Neural progenitor cell (in vitro differentiated cells): Measurements from ENCODE around the gene COL4A2. TPM values are rescaled to one million over a fixed set of nuclear protein-coding genes. Genes with fewer than 3 reads are reported as not detected.
A peak's percentile ranks its signal among the peaks of the same experiment; 100 is the strongest.

Experiments used
- DNase-seq: peaks from one replicate; pipeline ENCODE4 v3.0.0-alpha.2; 2016; ENCODE audit warnings: low spot score
- H2AFZ ChIP-seq: fragments of 200-600 bp; sonication (generic); replicated peaks from 2 replicates; pipeline ENCODE4 v1.6.1; 2016; ENCODE audit warnings: antibody characterized with exemption
- H3F3A ChIP-seq: fragments of 200-600 bp; sonication (generic); 2 replicates; pipeline ENCODE4 v1.6.1; 2016; ENCODE audit warnings: antibody characterized with exemption, low read depth
- H3K27ac ChIP-seq: fragments of 200-600 bp; sonication (generic); 2 replicates; pipeline ENCODE4 v1.5.1; 2016; ENCODE audit warnings: mild to moderate bottlenecking
- H3K27me3 ChIP-seq: fragments of 200-600 bp; sonication (generic); 2 replicates; pipeline ENCODE4 v1.6.1; 2016; ENCODE audit warnings: mild to moderate bottlenecking, moderate library complexity
- H3K36me3 ChIP-seq: fragments of 200-600 bp; sonication (generic); 2 replicates; pipeline ENCODE4 v1.5.1; 2016
- H3K4me1 ChIP-seq: fragments of 200-600 bp; sonication (generic); 2 replicates; pipeline ENCODE4 v1.6.1; 2016; ENCODE audit warnings: mixed run types
- H3K4me2 ChIP-seq: fragments of 200-600 bp; sonication (generic); 2 replicates; pipeline ENCODE4 v1.6.1; 2016
- H3K4me3 ChIP-seq: fragments of 200-600 bp; sonication (generic); 2 replicates; pipeline ENCODE4 v1.5.1; 2016
- H3K79me2 ChIP-seq: fragments of 200-600 bp; sonication (generic); 2 replicates; pipeline ENCODE4 v1.6.1; 2016; ENCODE audit warnings: low read depth
- H3K9ac ChIP-seq: fragments of 200-600 bp; sonication (generic); 2 replicates; pipeline ENCODE4 v1.6.1; 2016
- H3K9me3 ChIP-seq: fragments of 200-600 bp; sonication (generic); 2 replicates; pipeline ENCODE4 v1.5.1; 2016; ENCODE audit warnings: low read depth
- H4K20me1 ChIP-seq: fragments of 200-600 bp; sonication (generic); 2 replicates; pipeline ENCODE4 v1.6.1; 2016; ENCODE audit warnings: low read depth
- H3K27ac Mint-ChIP-seq: 3 replicates; pipeline ENCODE4 v1.8.0; 2021; ENCODE audit warnings: mixed read lengths
- H3K27me3 Mint-ChIP-seq: 2 replicates; pipeline ENCODE4 v1.8.0; 2022; ENCODE audit warnings: low read depth, mild to moderate bottlenecking, inconsistent platforms, moderate library complexity, mixed read lengths; ENCODE audit not compliant: insufficient read depth
- H3K36me3 Mint-ChIP-seq: 3 replicates; pipeline ENCODE4 v1.8.0; 2021; ENCODE audit warnings: mixed read lengths
- H3K4me1 Mint-ChIP-seq: 3 replicates; pipeline ENCODE4 v1.8.0; 2021; ENCODE audit warnings: mixed read lengths
- H3K4me3 Mint-ChIP-seq: 3 replicates; pipeline ENCODE4 v1.8.0; 2021; ENCODE audit warnings: mild to moderate bottlenecking, moderate library complexity, mixed read lengths
- H3K9me3 Mint-ChIP-seq: 3 replicates; pipeline ENCODE4 v1.8.0; 2020; ENCODE audit warnings: mixed read lengths
- CTCF ChIP-seq: fragments of 200-600 bp; sonication (generic); IDR thresholded peaks from 2 replicates; pipeline ENCODE4 v1.5.1; 2017; ENCODE audit warnings: antibody characterized with exemption, mild to moderate bottlenecking
- EZH2 ChIP-seq: fragments of 200-600 bp; sonication (generic); IDR thresholded peaks from 2 replicates; pipeline ENCODE4 v1.6.1; 2017; ENCODE audit warnings: antibody characterized with exemption, mild to moderate bottlenecking, moderate library complexity
- EZH2phosphoT487 ChIP-seq: fragments of 200-600 bp; sonication (generic); IDR thresholded peaks from 2 replicates; pipeline ENCODE4 v1.6.1; 2017; ENCODE audit warnings: antibody characterized with exemption
- total RNA-seq: library from RNA; depleted of rRNA; stranded (reverse); fragments of >200 nt; gene quantifications from 2 replicates; pipeline ENCODE4 v1.2.3, GENCODE V29; 2015; ENCODE audit warnings: low replicate concordance

COL4A2 gene
- total RNA-seq, 1 donor from 2014 or later, result 73.6 TPM

- no peaks in the 10 kb centered on the region for H3K4me1 ChIP-seq
- H4K20me1 ChIP-seq, result no peaks in the 10 kb centered on the region
- H2AFZ ChIP-seq, result no peak overlapping the region
- no peak overlapping the region for H3K4me3 Mint-ChIP-seq
- H3F3A ChIP-seq, result peaks cover 9% of the 10 kb centered on the region
- H3K79me2 ChIP-seq, result no peaks in the 10 kb centered on the region
- H3K4me3 ChIP-seq, result no peak overlapping the region
- H3K9me3 Mint-ChIP-seq, result no peaks in the 10 kb centered on the region
- no peaks in the 10 kb centered on the region for H3K9me3 ChIP-seq
- H3K27me3 ChIP-seq, result no peaks in the 10 kb centered on the region
- H3K4me2 ChIP-seq, result no peak overlapping the region
- H3K36me3 Mint-ChIP-seq, result peaks cover 27% of the 10 kb centered on the region
- peaks cover under 1% of the 10 kb centered on the region for H3K27me3 Mint-ChIP-seq
- H3K36me3 ChIP-seq, result no peaks in the 10 kb centered on the region
- TF ChIP-seq EZH2phosphoT487, result no peak
- H3K27ac Mint-ChIP-seq, result peak overlapping the region; percentile 6
- H3K4me1 Mint-ChIP-seq, result peaks cover 25% of the 10 kb centered on the region
- H3K27ac ChIP-seq, result no peak overlapping the region
- no peak overlapping the region for H3K9ac ChIP-seq
- no peak for DNase-seq
Observed at GRCh38 chr13:110410936-110411687, 104.0 kb downstream of the COL4A2 start.

DNA sequence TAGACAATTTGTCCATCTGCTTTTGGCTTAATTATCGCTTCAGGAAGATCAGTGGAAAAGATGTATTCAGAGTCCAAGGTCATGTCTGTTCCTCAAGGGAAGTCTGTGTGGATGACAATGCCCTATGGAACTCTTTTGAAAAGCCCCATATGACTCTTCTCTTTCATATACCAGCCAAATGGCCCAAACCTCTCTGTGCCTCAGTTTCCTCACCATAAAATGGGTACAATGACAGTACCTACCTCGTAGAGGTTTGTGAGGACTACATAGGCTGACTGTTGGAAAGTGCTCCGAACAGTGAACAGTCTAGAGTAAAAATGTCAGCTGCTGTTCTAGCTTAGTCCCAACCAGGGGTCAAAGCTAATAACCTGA lies 104.6 kb downstream of the COL4A2 start:
- H3K9me3 Mint-ChIP-seq, result no peaks in the 10 kb centered on the region
- H3K4me1 Mint-ChIP-seq, result peaks cover 23% of the 10 kb centered on the region
- Histone ChIP-seq H3K27ac (no peak overlapping the region), H2AFZ (no peak overlapping the region), H3K27me3 (no peaks in the 10 kb centered on the region), H4K20me1 (no peaks in the 10 kb centered on the region), H3K4me3 (no peak overlapping the region), H3K4me1 (no peaks in the 10 kb centered on the region), H3K4me2 (no peak overlapping the region), H3K79me2 (no peaks in the 10 kb centered on the region), H3K9ac (no peak overlapping the region), H3F3A (peaks cover 9% of the 10 kb centered on the region), H3K9me3 (no peaks in the 10 kb centered on the region), H3K36me3 (no peaks in the 10 kb centered on the region)
- H3K36me3 Mint-ChIP-seq, result peaks cover 30% of the 10 kb centered on the region
- H3K4me3 Mint-ChIP-seq, result no peak overlapping the region
- TF ChIP-seq EZH2phosphoT487, result no peak
- no peak for TF ChIP-seq EZH2
- no peak for TF ChIP-seq CTCF
- peaks cover 2% of the 10 kb centered on the region for H3K27me3 Mint-ChIP-seq
- H3K27ac Mint-ChIP-seq, result no peak overlapping the region
- no peak for DNase-seq

GRCh38 chr13:110412132-110412914 lies 105.2 kb downstream of the COL4A2 start:
- TF ChIP-seq EZH2phosphoT487 (no peak), EZH2 (no peak), CTCF (peak; percentile 90)
- Histone ChIP-seq H3K27me3 (no peaks in the 10 kb centered on the region), H3F3A (peaks cover 9% of the 10 kb centered on the region), H4K20me1 (no peaks in the 10 kb centered on the region), H3K79me2 (no peaks in the 10 kb centered on the region), H3K27ac (no peak overlapping the region), H3K4me3 (no peak overlapping the region), H2AFZ (no peak overlapping the region), H3K4me1 (no peaks in the 10 kb centered on the region), H3K9me3 (no peaks in the 10 kb centered on the region), H3K4me2 (no peak overlapping the region), H3K36me3 (no peaks in the 10 kb centered on the region), H3K9ac (no peak overlapping the region)
- H3K9me3 Mint-ChIP-seq, result no peaks in the 10 kb centered on the region
- H3K27ac Mint-ChIP-seq, result peak overlapping the region; percentile 78
- peaks cover 28% of the 10 kb centered on the region for H3K36me3 Mint-ChIP-seq
- peaks cover 25% of the 10 kb centered on the region for H3K4me1 Mint-ChIP-seq
- H3K4me3 Mint-ChIP-seq, result peak overlapping the region; percentile 39
- peaks cover 2% of the 10 kb centered on the region for H3K27me3 Mint-ChIP-seq
- DNase-seq, result peak; percentile 75
